ENCODE measurements around the gene SRRM1. TPM values are rescaled to one million over a fixed set of nuclear protein-coding genes. Genes with fewer than 3 reads are reported as not detected.

Gene SRRM1
- total and polyA plus RNA-seq, 9 of the 15 experiments (the other 6 are each of a cell fraction or from before 2014, with no cell fraction given): 54.5 to 268 (median 115) TPM

DNA sequence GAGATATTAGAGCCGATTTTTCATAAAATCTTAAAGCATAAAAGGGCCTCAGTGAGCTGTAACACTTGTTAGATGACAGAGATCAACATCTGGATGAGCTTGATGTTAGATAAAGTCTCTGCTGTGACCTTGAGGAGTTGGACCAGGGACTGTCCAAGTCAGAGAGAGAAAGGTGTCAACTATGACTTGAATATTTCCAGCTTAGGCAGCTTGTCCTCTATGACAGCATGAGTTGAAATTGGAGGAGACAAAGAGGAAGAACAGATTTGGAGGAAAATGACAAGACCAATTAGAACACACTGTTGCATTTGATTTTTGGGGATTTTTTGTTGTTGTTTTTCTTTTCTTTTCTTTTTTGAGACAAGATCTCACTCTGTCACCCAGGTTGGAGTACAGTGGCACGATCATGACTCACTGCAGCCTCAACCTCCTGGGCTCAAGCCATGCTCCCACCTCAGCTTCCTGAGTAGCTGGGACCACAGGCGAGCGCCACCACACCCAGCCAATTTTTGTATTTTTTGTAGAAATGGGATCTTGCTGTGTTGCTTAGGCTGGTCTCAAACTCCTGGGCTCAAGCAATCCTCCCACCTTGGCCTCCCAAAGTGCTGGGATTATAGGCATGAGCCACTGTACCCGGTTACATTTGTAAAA is 66.8 kb downstream of the SRRM1 start:
- peak in 2 of 4 experiments; percentile 4 to 6 for DNase-seq (ENCODE audit: extremely low read depth in 1 of 4, low spot score in 3 of 4)
- no peaks in the 10 kb centered on the region for H3K79me2 ChIP-seq (ENCODE audit: control insufficient read depth, insufficient read depth, low read length)
- in situ Hi-C loops (cut with MboI): no loop called here
- H2AFZ ChIP-seq (ENCODE audit: low read depth, low read length): peak overlapping the region; percentile 48; the same call in 1 of the 2 replicates
- H3K4me3 ChIP-seq: no peak overlapping the region
- no peaks in the 10 kb centered on the region for H3K9me1 ChIP-seq (ENCODE audit: control insufficient read depth, insufficient read depth, low read length)
- intact Hi-C loops (cut with micrococcal nuclease): no loop called here
- H3K4me1 ChIP-seq (replicated peaks in 1 of 2; ENCODE audit: control insufficient read depth in 2 of 2, insufficient read depth in 2 of 2, low read length in 2 of 2): peaks cover 11 to 20% of the 10 kb centered on the region in 2 experiments
- CTCF ChIA-PET (ENCODE audit: low intra/inter-chr PET ratio): interaction anchor here (0.6 kb wide), 1 partner anchor 800 kb away, joined by 3 read pairs; no protein-coding TSS in a partner anchor
- FAIRE-seq: peak; percentile 51
- no peak for ATAC-seq
- 34% methylated on average over 5 of the region's 5 CpGs for WGBS (ENCODE audit: insufficient coverage, low coverage, missing lambda C conversion rate)
- H3K9me3 ChIP-seq (replicated peaks; ENCODE audit: control insufficient read depth, insufficient read depth, low read depth, low read length): no peaks in the 10 kb centered on the region
- no peaks in the 10 kb centered on the region for H3K36me3 ChIP-seq (ENCODE audit: control insufficient read depth, insufficient read depth, low read length)
- H4K20me1 ChIP-seq (replicated peaks; ENCODE audit: control insufficient read depth, insufficient read depth, low read length): no peaks in the 10 kb centered on the region
- no TSS peak for BruUV-seq (replicated peaks)
- POLR2A ChIA-PET: interaction anchor here (1.0 to 1.3 kb wide), 3 partner anchors 12 to 35 kb away, joined by 3 read pairs; partner anchors contain the start of gene CLIC4
- H3K27me3 ChIP-seq (ENCODE audit: control insufficient read depth in 2 of 2, insufficient read depth in 2 of 2, low read length in 2 of 2): no peaks in the 10 kb centered on the region
- H3K9ac ChIP-seq (ENCODE audit: insufficient read depth in 1 of 2, low read depth in 2 of 2, low read length in 2 of 2): no peak overlapping the region
- H3K27ac ChIP-seq (ENCODE audit: extremely low read depth, low read depth, low read length): no peak overlapping the region
- H3K4me2 ChIP-seq (ENCODE audit: insufficient read depth, low read length): no peak overlapping the region
- 0 out of 2 replicates have a peak, but pooled peaks have one; percentile 21 for TF ChIP-seq L3MBTL2 (IDR thresholded peaks at IDR 0.05)
- peak; percentile 48; the same call in 1 of the 2 replicates for TF ChIP-seq ATF3 (IDR thresholded peaks at IDR 0.05)
- TF ChIP-seq ATF3 (CRISPR knock-in tag; conservative IDR thresholded peaks at IDR 0.05): no peak
- TF ChIP-seq ARID1B (IDR thresholded peaks at IDR 0.05): peak; percentile 28; the same call in 1 of the 2 replicates
- no peak for TF ChIP-seq NBN (IDR thresholded peaks at IDR 0.05; ENCODE audit: low read depth)
- TF ChIP-seq DPF2 (IDR thresholded peaks at IDR 0.05): peak; percentile 63; the same call in 1 of the 2 replicates
- TF ChIP-seq, protein P1, sequence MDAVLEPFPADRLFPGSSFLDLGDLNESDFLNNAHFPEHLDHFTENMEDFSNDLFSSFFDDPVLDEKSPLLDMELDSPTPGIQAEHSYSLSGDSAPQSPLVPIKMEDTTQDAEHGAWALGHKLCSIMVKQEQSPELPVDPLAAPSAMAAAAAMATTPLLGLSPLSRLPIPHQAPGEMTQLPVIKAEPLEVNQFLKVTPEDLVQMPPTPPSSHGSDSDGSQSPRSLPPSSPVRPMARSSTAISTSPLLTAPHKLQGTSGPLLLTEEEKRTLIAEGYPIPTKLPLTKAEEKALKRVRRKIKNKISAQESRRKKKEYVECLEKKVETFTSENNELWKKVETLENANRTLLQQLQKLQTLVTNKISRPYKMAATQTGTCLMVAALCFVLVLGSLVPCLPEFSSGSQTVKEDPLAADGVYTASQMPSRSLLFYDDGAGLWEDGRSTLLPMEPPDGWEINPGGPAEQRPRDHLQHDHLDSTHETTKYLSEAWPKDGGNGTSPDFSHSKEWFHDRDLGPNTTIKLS (IDR thresholded peaks at IDR 0.05; ENCODE audit: borderline replicate concordance, low read depth): no peak
- TF ChIP-seq, protein P2, sequence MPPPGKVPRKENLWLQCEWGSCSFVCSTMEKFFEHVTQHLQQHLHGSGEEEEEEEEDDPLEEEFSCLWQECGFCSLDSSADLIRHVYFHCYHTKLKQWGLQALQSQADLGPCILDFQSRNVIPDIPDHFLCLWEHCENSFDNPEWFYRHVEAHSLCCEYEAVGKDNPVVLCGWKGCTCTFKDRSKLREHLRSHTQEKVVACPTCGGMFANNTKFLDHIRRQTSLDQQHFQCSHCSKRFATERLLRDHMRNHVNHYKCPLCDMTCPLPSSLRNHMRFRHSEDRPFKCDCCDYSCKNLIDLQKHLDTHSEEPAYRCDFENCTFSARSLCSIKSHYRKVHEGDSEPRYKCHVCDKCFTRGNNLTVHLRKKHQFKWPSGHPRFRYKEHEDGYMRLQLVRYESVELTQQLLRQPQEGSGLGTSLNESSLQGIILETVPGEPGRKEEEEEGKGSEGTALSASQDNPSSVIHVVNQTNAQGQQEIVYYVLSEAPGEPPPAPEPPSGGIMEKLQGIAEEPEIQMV (tag; conservative IDR thresholded peaks at IDR 0.05; ENCODE audit: low read depth): no peak
- TF ChIP-seq BCL6 (CRISPR knock-in tag; IDR thresholded peaks at IDR 0.05): no peak
- TF ChIP-seq ZBED1 (IDR thresholded peaks at IDR 0.05): no peak
- TF ChIP-seq ID3 (CRISPR knock-in tag; IDR thresholded peaks at IDR 0.05): no peak
- TF ChIP-seq ID3 (tag; IDR thresholded peaks at IDR 0.05): no peak
- TF ChIP-seq ESRRA (IDR thresholded peaks at IDR 0.05; ENCODE audit: borderline replicate concordance, low read depth): peak; percentile 81
- no peak for TF ChIP-seq NONO (IDR thresholded peaks at IDR 0.05; ENCODE audit: low read depth in 2 of 2, low read length in 1 of 2)
- no peak for TF ChIP-seq SMAD1 (IDR thresholded peaks at IDR 0.05; ENCODE audit: low read depth, low read length, partially characterized antibody)
- TF ChIP-seq, protein P3, sequence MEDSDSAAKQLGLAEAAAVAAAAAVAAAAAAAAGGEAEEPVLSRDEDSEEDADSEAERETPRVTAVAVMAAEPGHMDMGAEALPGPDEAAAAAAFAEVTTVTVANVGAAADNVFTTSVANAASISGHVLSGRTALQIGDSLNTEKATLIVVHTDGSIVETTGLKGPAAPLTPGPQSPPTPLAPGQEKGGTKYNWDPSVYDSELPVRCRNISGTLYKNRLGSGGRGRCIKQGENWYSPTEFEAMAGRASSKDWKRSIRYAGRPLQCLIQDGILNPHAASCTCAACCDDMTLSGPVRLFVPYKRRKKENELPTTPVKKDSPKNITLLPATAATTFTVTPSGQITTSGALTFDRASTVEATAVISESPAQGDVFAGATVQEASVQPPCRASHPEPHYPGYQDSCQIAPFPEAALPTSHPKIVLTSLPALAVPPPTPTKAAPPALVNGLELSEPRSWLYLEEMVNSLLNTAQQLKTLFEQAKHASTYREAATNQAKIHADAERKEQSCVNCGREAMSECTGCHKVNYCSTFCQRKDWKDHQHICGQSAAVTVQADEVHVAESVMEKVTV (CRISPR knock-in tag; IDR thresholded peaks at IDR 0.05): no peak
- TF ChIP-seq ARHGAP35 (IDR thresholded peaks at IDR 0.05; ENCODE audit: partially characterized antibody): no peak
